Colonic mucosa (tissue), 4 donors: Measurements from ENCODE around the gene FABP1. TPM values are rescaled to one million over a fixed set of nuclear protein-coding genes. Genes with fewer than 3 reads are reported as not detected.

Experiments used
- DNase-seq: peaks from one replicate; pipeline ENCODE4 v3.0.0-alpha.2; 2020
- H3K27ac ChIP-seq: fragments of 200-600 bp; one replicate; pipeline ENCODE4 v1.8.0; 2021
- H3K27me3 ChIP-seq: fragments of 200-600 bp; one replicate; pipeline ENCODE4 v1.8.0; 2021
- H3K36me3 ChIP-seq: fragments of 200-600 bp; one replicate; pipeline ENCODE4 v1.8.0; 2021
- H3K4me1 ChIP-seq: fragments of 200-600 bp; one replicate; pipeline ENCODE4 v1.8.0; 2021; ENCODE audit warnings: mild to moderate bottlenecking
- H3K4me3 ChIP-seq: fragments of 200-600 bp; one replicate; pipeline ENCODE4 v1.8.0; 2021
- H3K9ac ChIP-seq, 2 donors: one replicate each; pipeline ENCODE4 v1.7.0; 2013; ENCODE audit warnings: control low read depth in 2 of 2, low read depth in 2 of 2, low read length in 2 of 2
- H3K9me3 ChIP-seq: fragments of 200-600 bp; one replicate; pipeline ENCODE4 v1.8.0; 2021
- intact Hi-C: fragments of 100-400 bp; cut with DNase I; formaldehyde crosslinking; loops from one replicate; pipeline ENCODE4 v1.14.1; 2022
- total RNA-seq, 2 donors: library from RNA; stranded (reverse); fragmentation: NEBNext Ultra II Directional in 1 of 2; extraction: Animal tissue kit (Norgen Biotek cat#: 25700) in 1 of 2; gene quantifications; one replicate each; pipeline ENCODE4 v1.2.1, GENCODE V29; 2021
- TF ChIP-seq, protein P1 (sequence below): fragments of 200-600 bp; IDR thresholded peaks from one replicate; pipeline ENCODE4 v1.8.0; 2022; ENCODE audit warnings: antibody characterized with exemption, mild to moderate bottlenecking
- donor health status: healthy.
- donor health status: DM: no; HTN: no; CAD: no.
- donor health status: DM: no; HTN: no; CAD: no.

Gene FABP1
- total RNA-seq, 2 donors from 2014 or later: 2,582 to 2,822 TPM

DNA sequence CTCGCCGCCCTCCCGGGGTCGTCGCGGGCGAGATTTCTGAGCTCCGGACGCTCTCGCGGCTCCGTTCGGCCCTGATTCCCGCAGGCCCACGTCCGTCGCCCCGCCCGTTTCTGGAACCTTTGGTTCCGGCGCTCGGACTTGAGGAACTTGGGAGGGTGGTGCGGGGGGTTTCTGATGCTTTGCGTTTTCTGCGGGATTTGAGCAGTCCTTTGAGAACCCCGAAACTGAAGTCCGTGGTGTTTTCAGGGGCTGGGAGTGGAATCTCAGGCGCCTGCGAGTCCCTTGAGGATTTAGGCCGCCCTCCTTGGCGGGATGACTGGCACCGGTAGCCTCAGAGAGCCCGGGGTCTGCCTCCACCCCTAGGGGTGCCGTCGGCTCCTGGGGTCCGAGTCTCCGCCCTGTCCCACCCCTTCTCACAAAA, 42.6 kb upstream of the FABP1 start:
- intact Hi-C loops: no loop called here
- TF ChIP-seq, protein P1, sequence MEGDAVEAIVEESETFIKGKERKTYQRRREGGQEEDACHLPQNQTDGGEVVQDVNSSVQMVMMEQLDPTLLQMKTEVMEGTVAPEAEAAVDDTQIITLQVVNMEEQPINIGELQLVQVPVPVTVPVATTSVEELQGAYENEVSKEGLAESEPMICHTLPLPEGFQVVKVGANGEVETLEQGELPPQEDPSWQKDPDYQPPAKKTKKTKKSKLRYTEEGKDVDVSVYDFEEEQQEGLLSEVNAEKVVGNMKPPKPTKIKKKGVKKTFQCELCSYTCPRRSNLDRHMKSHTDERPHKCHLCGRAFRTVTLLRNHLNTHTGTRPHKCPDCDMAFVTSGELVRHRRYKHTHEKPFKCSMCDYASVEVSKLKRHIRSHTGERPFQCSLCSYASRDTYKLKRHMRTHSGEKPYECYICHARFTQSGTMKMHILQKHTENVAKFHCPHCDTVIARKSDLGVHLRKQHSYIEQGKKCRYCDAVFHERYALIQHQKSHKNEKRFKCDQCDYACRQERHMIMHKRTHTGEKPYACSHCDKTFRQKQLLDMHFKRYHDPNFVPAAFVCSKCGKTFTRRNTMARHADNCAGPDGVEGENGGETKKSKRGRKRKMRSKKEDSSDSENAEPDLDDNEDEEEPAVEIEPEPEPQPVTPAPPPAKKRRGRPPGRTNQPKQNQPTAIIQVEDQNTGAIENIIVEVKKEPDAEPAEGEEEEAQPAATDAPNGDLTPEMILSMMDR: no peak
- Histone ChIP-seq H3K4me3 (peak overlapping the region; percentile 54), H3K27ac (no peak overlapping the region), H3K27me3 (no peaks in the 10 kb centered on the region), H3K4me1 (no peaks in the 10 kb centered on the region), H3K36me3 (no peaks in the 10 kb centered on the region), H3K9me3 (no peaks in the 10 kb centered on the region), H3K9ac (peak overlapping the region; percentile 62 to 85)
- DNase-seq: peak; percentile 56

DNA sequence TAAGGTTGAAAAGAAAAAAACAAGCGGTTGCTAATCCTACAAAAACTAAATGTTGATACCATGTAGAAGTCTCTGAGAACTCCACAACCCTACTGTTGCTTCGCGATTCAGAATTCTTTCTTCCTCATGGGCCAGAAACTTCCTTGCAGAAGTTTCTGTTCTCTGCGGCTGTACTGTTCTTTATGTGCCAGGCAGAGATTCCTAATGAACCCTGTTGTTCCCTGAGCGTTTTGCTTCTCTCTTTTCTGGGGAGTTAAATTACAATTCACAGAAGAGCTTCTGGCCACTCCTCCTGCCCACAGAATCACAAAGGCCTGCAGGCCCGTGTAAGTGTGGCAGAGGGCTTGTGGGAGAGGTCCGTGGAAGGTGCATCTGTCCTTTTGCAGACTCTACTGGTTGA, 40.5 kb upstream of the FABP1 start:
- Histone ChIP-seq H3K27ac (no peak overlapping the region), H3K36me3 (no peaks in the 10 kb centered on the region), H3K9ac (no peak overlapping the region), H3K4me3 (no peak overlapping the region), H3K27me3 (no peaks in the 10 kb centered on the region), H3K4me1 (no peaks in the 10 kb centered on the region), H3K9me3 (no peaks in the 10 kb centered on the region)
- TF ChIP-seq, protein P1: no peak
- intact Hi-C loops: loop anchor here (10.0 kb wide), 1 partner anchor 164 kb away; no protein-coding TSS in a partner anchor
- DNase-seq: no peak

DNA sequence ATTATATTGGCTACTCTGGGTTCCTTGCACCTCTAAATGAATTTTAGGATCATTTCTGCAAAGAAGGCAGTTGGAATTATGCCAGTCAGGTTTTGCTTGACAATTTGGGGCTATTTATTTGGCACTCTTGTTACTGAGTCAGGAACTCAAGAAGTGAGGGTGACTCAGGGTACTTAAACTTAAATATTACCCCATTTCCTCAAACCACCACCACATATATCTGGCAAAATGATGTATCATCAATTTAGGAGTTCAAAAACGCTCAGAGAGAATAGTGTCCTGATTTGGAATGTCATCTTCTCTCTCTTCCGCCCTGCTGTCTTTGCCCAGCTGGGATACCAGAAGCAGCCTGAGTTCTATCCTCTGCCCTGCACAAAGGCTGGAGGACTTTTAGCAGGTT, 39.9 kb upstream of the FABP1 start:
- Histone ChIP-seq H3K36me3 (no peaks in the 10 kb centered on the region), H3K4me1 (no peaks in the 10 kb centered on the region), H3K9ac (no peak overlapping the region), H3K9me3 (no peaks in the 10 kb centered on the region), H3K27me3 (no peaks in the 10 kb centered on the region), H3K4me3 (no peak overlapping the region), H3K27ac (no peak overlapping the region)
- DNase-seq: no peak
- TF ChIP-seq, protein P1: no peak
- intact Hi-C loops: loop anchor here (10.0 kb wide), 1 partner anchor 163 kb away; no protein-coding TSS in a partner anchor

DNA sequence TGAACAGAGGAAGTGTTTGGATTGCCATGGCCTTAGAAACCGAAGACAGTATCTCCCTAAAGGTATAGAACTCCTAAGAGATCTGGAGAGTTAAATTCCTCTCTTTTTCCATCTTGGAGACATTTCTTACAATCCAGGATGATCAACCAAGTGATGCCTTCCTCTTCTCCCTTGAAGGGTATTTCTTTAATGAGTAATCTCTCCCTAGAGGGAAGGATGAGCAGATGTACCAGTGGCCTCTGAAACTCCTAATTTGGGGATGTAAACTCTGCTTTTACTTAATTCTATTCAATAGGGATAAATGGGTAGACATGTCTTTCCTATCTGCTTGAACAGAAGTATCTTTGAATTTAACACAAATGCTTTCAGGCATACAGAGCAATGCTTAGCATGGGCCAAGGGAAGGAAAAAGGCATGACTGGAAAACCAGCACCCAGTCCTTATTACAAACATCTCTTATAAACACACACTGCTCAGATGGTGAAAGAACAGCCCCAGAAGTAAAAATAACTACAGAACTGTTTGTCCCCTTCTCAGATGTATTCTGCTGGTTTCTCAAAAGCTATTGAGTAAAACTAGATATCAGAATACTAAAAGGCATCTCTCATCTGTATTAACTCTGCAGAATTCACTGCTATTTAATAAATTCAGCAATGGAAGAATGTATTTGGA, 37.6 kb upstream of the FABP1 start:
- Histone ChIP-seq H3K4me1 (no peaks in the 10 kb centered on the region), H3K27me3 (no peaks in the 10 kb centered on the region), H3K9ac (no peak overlapping the region), H3K4me3 (no peak overlapping the region), H3K27ac (no peak overlapping the region), H3K36me3 (no peaks in the 10 kb centered on the region), H3K9me3 (no peaks in the 10 kb centered on the region)
- DNase-seq: no peak
- TF ChIP-seq, protein P1: no peak
- intact Hi-C loops: loop anchor here (2.0 to 10.0 kb wide), 2 partner anchors 105 to 161 kb away; no protein-coding TSS in a partner anchor

DNA sequence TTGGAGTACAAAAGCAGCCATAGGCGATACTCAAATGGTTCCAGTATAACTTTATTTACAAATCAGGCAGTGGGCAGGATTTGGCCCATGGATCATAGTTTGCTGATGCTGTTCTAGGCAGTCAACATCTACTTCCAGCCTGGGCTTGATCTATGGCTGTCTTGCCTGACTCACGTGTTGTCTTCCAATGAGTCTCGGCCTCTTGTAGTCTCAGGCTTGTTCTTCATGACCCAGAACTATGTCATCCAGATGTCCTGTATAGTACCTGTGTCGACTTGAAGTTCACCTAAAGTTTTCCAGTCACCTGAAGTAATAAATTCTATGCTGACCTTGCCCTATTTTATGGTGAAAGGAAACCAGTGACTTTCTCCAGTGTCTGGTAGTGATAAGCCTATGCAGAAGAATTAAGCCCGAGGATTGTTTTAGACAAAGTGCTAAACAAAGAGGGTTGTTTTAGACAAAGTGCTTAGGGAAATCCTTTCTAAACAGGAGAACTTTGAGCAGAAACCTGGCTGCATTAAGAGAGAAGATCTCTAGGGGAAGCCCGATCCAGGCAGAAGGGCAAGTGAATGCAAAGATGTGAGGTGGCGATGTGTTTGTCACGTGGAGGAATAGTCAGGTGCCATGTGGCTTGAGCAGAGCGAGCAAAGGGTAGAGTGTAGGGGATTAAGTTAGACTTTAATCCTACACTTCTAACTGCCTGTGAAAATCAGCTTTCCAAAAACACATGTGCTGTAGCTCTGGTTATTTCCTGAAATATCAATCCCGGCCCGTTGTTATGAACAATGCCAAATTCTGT, 33.8 kb upstream of the FABP1 start:
- TF ChIP-seq, protein P1: no peak
- Histone ChIP-seq H3K36me3 (no peaks in the 10 kb centered on the region), H3K4me1 (no peaks in the 10 kb centered on the region), H3K27me3 (no peaks in the 10 kb centered on the region), H3K4me3 (no peak overlapping the region), H3K27ac (no peak overlapping the region), H3K9me3 (no peaks in the 10 kb centered on the region), H3K9ac (no peak overlapping the region)
- DNase-seq: no peak
- intact Hi-C loops: loop anchor here (10.0 kb wide), 1 partner anchor 157 kb away; no protein-coding TSS in a partner anchor
